Myocyte (in vitro differentiated cells): ENCODE results near the gene FNIP1. TPM values are rescaled to one million over a fixed set of nuclear protein-coding genes. Genes with fewer than 3 reads are reported as not detected.
A peak's percentile ranks its signal among the peaks of the same experiment; 100 is the strongest.
"Not testable (repeated sequence)": the region's sequence is repeated elsewhere in the genome, so short reads cannot be mapped to it uniquely, and the experiment has no call there.

ENCODE experiments used
- DNase-seq: peaks from one replicate; pipeline ENCODE4 v3.0.0-alpha.2; 2012; ENCODE audit warnings: low read depth
- total RNA-seq: library from RNA; depleted of rRNA; stranded (reverse); fragments of >200 nt; gene quantifications from 2 replicates; pipeline ENCODE4 v1.2.3, GENCODE V29; 2014

FNIP1 gene
- total RNA-seq, 1 donor from 2014 or later: 77.2 TPM

GRCh38 chr5:131787736-131788135, 9.1 kb downstream of the FNIP1 start:
- DNase-seq: no peak

DNA sequence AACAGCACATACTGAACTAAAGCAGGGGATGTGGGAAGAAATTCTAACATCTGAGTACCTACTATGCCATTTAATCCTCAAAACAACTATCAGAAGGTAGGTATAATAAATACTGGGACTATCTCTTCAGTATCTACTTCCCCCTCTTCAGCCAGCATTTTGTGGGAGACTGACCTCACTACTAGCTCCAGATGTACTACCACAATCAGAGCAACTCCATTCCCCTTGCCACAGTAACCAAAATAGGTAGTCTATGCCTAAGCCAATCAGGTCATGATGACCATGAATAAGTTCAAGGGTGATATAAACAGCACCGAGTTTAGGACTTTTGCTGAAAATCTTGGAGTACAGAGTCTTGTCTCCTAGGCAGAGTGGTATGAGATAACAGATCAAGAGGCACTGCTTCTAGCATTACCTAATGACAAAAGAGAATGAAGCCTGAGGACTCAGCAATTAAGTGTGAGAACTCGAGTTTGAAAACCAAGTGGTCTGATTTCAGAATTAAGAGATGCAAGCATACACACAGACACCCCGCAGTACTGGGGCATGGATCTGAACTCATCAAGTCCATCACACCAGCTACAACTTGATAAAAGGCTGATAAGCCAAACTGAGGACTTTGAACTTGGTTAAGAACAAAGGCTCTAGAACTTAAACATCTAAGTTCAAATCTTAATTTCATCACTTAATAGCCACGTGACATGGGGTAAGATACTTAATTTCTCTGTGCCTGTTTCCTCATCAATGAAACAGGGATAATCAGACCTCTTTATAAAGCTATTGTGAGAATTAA, 9.7 kb downstream of the FNIP1 start:
- DNase-seq: peak; percentile 21

DNA sequence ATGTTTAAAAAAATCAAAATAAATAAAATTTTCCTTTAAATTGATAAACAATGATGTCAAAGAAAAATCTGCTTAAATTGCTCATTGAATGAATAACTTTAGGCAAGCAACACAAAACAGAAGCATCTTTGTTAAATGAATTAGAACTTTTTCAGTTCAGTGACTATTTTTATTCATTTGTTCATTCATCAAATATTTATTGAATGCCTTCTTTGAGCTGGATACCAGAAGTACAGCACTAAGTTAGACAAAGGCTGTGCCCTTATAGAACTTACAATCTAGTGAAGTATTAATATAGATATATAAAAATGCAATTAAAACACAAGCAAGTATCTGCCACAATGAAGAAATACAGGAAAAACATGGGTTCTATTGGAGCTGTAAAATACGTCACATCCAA, 10.8 kb downstream of the FNIP1 start:
- no peak for DNase-seq

DNA sequence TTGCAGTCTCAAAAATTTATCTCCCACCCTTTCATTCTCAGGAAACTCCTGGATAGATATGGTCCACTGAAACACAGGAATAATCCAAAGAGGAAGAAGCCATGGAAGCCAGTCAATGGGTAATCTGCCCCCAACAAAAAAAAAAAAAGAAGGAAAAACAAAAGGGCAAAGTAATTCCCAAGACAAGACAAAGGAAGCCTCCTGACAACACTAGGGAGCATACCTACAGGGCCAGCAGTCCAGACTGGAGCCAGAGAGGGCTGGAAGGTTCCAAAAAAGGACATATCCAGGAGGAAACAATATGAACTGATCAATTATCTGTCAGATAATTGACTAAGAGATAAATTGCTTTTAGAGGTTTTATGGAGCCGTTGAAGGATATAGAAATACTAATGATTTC, 12.9 kb downstream of the FNIP1 start:
- no peak for DNase-seq

- DNase-seq: no peak
Measured at GRCh38 chr5:131783357-131783756, 13.5 kb downstream of the FNIP1 start.

DNA sequence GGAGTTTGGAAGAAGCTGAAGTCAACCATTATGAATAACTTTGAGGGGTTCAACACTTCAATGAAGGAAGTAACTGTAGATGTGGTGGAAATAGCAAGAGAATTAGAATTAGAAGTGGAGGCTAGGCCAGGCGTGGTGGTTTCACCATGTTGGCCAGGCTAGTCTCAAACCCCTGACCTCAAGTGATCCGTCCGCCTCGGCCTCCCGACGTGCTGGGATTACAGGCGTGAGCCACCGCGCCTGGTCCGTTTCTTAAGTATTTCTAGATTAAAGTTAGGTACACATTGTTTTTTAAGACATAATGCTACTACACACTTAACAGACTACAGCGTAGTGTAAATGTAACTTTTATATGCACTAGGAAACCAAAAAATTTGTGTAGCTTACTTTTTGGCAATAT, 14.1 kb downstream of the FNIP1 start:
- no peak for DNase-seq

GRCh38 chr5:131778141-131778540, 18.7 kb downstream of the FNIP1 start:
- DNase-seq: not testable (repeated sequence)

- DNase-seq: no peak
Measured at GRCh38 chr5:131776450-131776849, 20.4 kb downstream of the FNIP1 start.

DNA sequence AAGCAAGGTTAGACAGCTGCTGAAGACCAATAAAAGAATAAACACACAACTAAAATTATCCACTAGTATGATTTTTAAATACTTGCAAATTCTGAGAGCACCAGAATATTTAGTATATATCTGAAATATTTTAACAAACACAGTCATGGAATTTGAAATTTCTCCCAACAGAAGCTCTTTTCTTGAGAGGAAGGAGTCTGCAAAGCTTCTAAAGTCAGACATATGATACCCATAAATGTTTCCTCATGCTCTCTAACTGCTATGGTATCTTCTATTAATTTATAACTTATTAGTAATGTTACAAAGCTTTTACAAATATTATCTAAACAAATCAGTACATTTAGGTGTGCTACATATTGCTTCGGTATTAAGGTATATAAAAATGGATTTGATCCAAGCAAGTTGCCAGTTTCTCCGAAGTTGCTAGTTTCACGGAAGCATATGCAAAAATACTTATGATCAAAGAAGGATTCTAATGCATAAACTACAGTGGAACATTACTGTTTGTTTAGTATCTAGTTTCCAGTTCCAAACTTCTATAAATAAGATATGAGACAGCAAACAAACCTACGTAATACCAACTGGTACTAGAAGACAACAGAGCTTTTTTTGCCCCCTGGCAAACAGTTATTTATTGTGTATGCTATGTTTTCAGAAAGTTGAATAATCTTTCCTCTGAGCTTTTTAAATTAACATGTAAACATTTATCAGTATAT, 22.0 kb downstream of the FNIP1 start:
- peak; percentile 36 for DNase-seq

- no peak for DNase-seq
Measured at GRCh38 chr5:131773805-131774204, 23.0 kb downstream of the FNIP1 start.

- DNase-seq: no peak
Measured at GRCh38 chr5:131771692-131772091, 25.1 kb downstream of the FNIP1 start.

DNA sequence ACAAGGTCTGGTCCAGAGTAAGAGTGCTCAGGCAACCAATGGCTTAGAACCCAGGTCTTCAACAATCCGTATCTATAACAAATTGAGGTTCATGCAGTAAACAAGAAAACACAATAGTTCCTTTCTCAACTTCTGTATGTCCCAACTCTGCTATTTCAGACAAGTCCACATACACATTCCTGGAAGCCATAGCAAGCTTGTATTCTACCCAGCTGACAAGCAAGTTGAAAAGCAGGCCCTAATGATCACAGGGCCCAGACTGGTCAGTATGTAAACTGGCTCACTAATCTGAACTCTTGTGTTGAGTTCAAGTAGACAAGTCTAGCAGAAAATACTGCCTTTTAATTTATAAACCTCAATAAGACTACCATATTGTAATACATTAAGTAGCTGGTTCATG, 26.9 kb downstream of the FNIP1 start:
- no peak for DNase-seq

- peak; percentile 24 for DNase-seq
Measured at GRCh38 chr5:131769336-131769735, 27.5 kb downstream of the FNIP1 start.

- no peak for DNase-seq
Measured at GRCh38 chr5:131767891-131768290, 28.9 kb downstream of the FNIP1 start.

DNA sequence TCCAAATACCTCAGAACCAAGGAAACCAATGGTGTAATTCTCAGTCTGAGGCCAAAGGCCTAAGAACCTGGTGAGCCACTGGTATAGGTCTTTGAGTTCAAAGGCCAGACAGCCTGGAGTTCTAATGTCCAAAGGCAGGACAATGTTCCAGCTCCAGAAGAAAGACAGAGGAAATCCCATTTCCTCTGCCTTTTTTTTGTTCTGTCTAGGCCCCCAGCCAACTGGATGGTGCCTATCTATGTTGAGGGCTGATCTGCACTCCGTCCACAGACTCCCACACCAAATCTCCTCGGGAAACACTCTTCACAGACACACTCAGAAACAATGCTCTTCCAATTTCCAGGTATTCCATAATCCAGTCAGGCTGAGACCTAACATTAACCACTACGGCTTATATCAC, 30.1 kb downstream of the FNIP1 start:
- DNase-seq: no peak

DNA sequence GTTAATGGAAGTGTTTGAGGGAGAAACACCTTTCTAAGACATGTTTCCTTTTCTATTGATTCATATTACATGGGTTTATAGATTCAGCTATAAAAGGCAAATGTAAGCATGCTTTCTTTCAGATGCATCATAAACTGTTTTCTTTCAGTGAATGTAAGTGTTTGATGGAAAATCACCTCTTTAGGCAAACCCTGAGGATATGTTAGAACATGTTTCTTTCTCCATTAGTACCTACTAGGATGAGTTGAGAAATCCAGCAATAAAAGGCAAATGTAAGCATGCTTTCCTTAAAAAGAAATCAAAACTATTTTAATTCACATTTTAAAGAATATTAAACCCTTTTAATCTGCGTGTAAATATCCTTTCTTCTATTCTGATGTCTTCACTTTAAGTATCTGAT, 31.6 kb downstream of the FNIP1 start:
- DNase-seq: no peak

GRCh38 chr5:131763968-131764367, 32.8 kb downstream of the FNIP1 start:
- DNase-seq: no peak

- DNase-seq: no peak
Measured at GRCh38 chr5:131760793-131761192, 36.0 kb downstream of the FNIP1 start.

GRCh38 chr5:131759704-131760103, 37.1 kb downstream of the FNIP1 start:
- DNase-seq: no peak

DNA sequence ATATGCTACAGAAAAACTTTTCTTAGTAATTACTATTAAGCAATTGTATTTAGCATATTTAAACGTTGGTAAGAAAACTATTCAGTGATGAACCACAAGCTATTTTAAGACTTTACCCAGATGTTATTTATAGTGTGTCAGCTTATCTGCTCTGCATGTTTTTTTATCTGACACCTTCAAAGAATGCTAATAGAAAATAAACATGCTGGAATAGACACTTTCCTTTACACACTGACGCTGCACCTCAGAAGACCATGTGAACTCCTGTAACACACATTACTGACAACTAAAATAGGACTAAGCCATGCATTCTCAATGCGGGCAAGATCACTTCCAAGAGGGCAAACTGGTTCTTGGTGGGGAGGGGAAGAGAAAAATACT, 38.3 kb downstream of the FNIP1 start:
- DNase-seq: peak; percentile 46

GRCh38 chr5:131757830-131758519, 38.8 kb downstream of the FNIP1 start:
- no peak for DNase-seq

DNA sequence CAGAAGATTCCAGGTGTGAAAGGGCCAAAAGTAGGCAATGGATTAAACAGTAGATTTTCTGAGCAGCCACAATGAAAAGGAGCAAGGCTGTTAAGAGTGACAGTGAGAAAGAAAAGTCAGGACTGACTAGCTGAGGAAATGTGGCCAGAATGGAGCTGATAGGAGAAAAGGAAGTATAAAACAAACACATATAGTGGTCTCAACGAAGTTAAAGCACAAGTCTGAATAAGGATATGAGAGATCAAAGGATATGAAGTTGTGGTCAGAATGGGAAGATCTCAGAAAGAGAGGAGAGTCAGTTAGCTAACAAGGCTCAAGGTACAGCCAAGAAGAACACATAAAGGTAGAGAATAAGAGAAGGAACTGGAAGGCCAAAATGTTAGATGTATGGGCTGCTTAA, 39.9 kb downstream of the FNIP1 start:
- DNase-seq: no peak
